DND-41 (cell line): ENCODE results near the gene RNU1-1.
"Not testable (repeated sequence)": the region's sequence is repeated elsewhere in the genome, so short reads cannot be mapped to it uniquely, and the experiment has no call there.

ENCODE experiments used
- ATAC-seq: fragments of 200-7000 bp; cut with Tn5 transposase; 3 replicates; pipeline ENCODE4 v1.9.1; 2021; ENCODE audit warnings: low read depth; ENCODE audit not compliant: insufficient read depth
- DNase-seq: peaks from one replicate; pipeline ENCODE4 v3.0.0-alpha.2; 2020
- H2AFZ ChIP-seq: 2 replicates; pipeline ENCODE4 v1.6.0; 2012; ENCODE audit warnings: low read depth, low read length
- H3K27ac ChIP-seq: 2 replicates; pipeline ENCODE4 v1.5.1; 2012; ENCODE audit warnings: low read length, inconsistent platforms
- H3K27me3 ChIP-seq: fragments of 200-600 bp; sonication (generic); 2 replicates; pipeline ENCODE4 v1.6.0; 2012; ENCODE audit warnings: low read length, mild to moderate bottlenecking, inconsistent platforms; ENCODE audit not compliant: insufficient read depth, poor library complexity
- H3K36me3 ChIP-seq: 2 replicates; pipeline ENCODE4 v1.5.1; 2012; ENCODE audit warnings: low read length, inconsistent platforms; ENCODE audit not compliant: insufficient read depth
- H3K4me1 ChIP-seq: 2 replicates; pipeline ENCODE4 v1.5.1; 2012; ENCODE audit warnings: mild to moderate bottlenecking, low read length; ENCODE audit not compliant: insufficient read depth
- H3K4me2 ChIP-seq: 2 replicates; pipeline ENCODE4 v1.6.0; 2012; ENCODE audit warnings: mild to moderate bottlenecking, moderate library complexity, low read length, inconsistent platforms; ENCODE audit not compliant: insufficient read depth
- H3K4me3 ChIP-seq, 2 experiments: fragments of 200-600 bp in 1 of 2; shearing (Covaris generic) in 1 of 2; 2 replicates each; pipeline ENCODE4 v1.5.1; 2012 to 2016; ENCODE audit warnings: inconsistent platforms in 2 of 2, low read length in 2 of 2, mild to moderate bottlenecking in 2 of 2, low read depth in 1 of 2, moderate library complexity in 1 of 2
- H3K79me2 ChIP-seq: 2 replicates; pipeline ENCODE4 v1.6.0; 2012; ENCODE audit warnings: low read length, inconsistent platforms; ENCODE audit not compliant: insufficient read depth
- H3K9ac ChIP-seq: 2 replicates; pipeline ENCODE4 v1.6.0; 2012; ENCODE audit warnings: low read depth, mild to moderate bottlenecking, inconsistent platforms, low read length, moderate library complexity
- H3K9me3 ChIP-seq: 2 replicates; pipeline ENCODE4 v1.5.1; 2012; ENCODE audit warnings: low read length, moderate library complexity, mild to moderate bottlenecking, inconsistent platforms; ENCODE audit not compliant: insufficient read depth, severe bottlenecking
- H4K20me1 ChIP-seq: 2 replicates; pipeline ENCODE4 v1.6.0; 2012; ENCODE audit warnings: low read length; ENCODE audit not compliant: insufficient read depth

Gene RNU1-1

GRCh38 chr1:16547502-16548241 is 33.6 kb upstream of the RNU1-1 start:
- not testable (repeated sequence) for H3K79me2 ChIP-seq, H4K20me1 ChIP-seq, H3K4me2 ChIP-seq, H3K36me3 ChIP-seq, H3K27me3 ChIP-seq, H2AFZ ChIP-seq, H3K9ac ChIP-seq, DNase-seq, H3K4me1 ChIP-seq, H3K9me3 ChIP-seq, H3K27ac ChIP-seq, ATAC-seq, H3K4me3 ChIP-seq

GRCh38 chr1:16545682-16546095 is 31.6 kb upstream of the RNU1-1 start:
- not testable (repeated sequence) for H2AFZ ChIP-seq, H3K9me3 ChIP-seq, DNase-seq, H3K4me3 ChIP-seq, H4K20me1 ChIP-seq, H3K4me2 ChIP-seq, H3K79me2 ChIP-seq, H3K27ac ChIP-seq, H3K27me3 ChIP-seq, H3K9ac ChIP-seq, H3K4me1 ChIP-seq, H3K36me3 ChIP-seq, ATAC-seq

GRCh38 chr1:16540421-16540893 is 26.4 kb upstream of the RNU1-1 start:
- not testable (repeated sequence) for H3K27ac ChIP-seq, H3K4me2 ChIP-seq, H3K9ac ChIP-seq, H3K4me3 ChIP-seq, DNase-seq, H3K79me2 ChIP-seq, ATAC-seq, H3K4me1 ChIP-seq, H3K27me3 ChIP-seq, H4K20me1 ChIP-seq, H3K36me3 ChIP-seq, H3K9me3 ChIP-seq, H2AFZ ChIP-seq

- not testable (repeated sequence) for DNase-seq, H4K20me1 ChIP-seq, H2AFZ ChIP-seq, H3K4me3 ChIP-seq, ATAC-seq, H3K4me2 ChIP-seq, H3K27ac ChIP-seq, H3K36me3 ChIP-seq, H3K4me1 ChIP-seq, H3K79me2 ChIP-seq, H3K27me3 ChIP-seq, H3K9me3 ChIP-seq, H3K9ac ChIP-seq
These were observed 23.4 kb upstream of the RNU1-1 start for GRCh38 chr1:16537528-16537927.

GRCh38 chr1:16536796-16537195 is 22.7 kb upstream of the RNU1-1 start:
- not testable (repeated sequence) for H3K27me3 ChIP-seq, H3K4me2 ChIP-seq, H3K4me1 ChIP-seq, H3K9ac ChIP-seq, H3K79me2 ChIP-seq, H4K20me1 ChIP-seq, H3K36me3 ChIP-seq, DNase-seq, H3K9me3 ChIP-seq, H3K27ac ChIP-seq, H3K4me3 ChIP-seq, H2AFZ ChIP-seq, ATAC-seq

- H3K4me2 ChIP-seq, DNase-seq, H3K4me1 ChIP-seq, H3K27me3 ChIP-seq, H4K20me1 ChIP-seq, H3K9ac ChIP-seq, H2AFZ ChIP-seq, H3K36me3 ChIP-seq, ATAC-seq, H3K9me3 ChIP-seq, H3K79me2 ChIP-seq, H3K4me3 ChIP-seq, H3K27ac ChIP-seq: not testable (repeated sequence)
These were observed 21.8 kb upstream of the RNU1-1 start for GRCh38 chr1:16535898-16536297.

GRCh38 chr1:16535487-16535886 is 21.4 kb upstream of the RNU1-1 start:
- not testable (repeated sequence) for H3K36me3 ChIP-seq, H3K27me3 ChIP-seq, H3K27ac ChIP-seq, H3K9me3 ChIP-seq, ATAC-seq, DNase-seq, H3K79me2 ChIP-seq, H3K9ac ChIP-seq, H2AFZ ChIP-seq, H3K4me2 ChIP-seq, H3K4me1 ChIP-seq, H4K20me1 ChIP-seq, H3K4me3 ChIP-seq

- H3K36me3 ChIP-seq, H4K20me1 ChIP-seq, H3K4me3 ChIP-seq, H3K27ac ChIP-seq, H3K9me3 ChIP-seq, H3K27me3 ChIP-seq, H3K9ac ChIP-seq, DNase-seq, H3K79me2 ChIP-seq, H2AFZ ChIP-seq, ATAC-seq, H3K4me2 ChIP-seq, H3K4me1 ChIP-seq: not testable (repeated sequence)
These were observed 20.9 kb upstream of the RNU1-1 start for GRCh38 chr1:16534829-16535456.
